Liver (tissue), 9 donors: ENCODE results near the gene IPPK. TPM values are rescaled to one million over a fixed set of nuclear protein-coding genes. Genes with fewer than 3 reads are reported as not detected.

Experiments
- DNase-seq: peaks from one replicate; pipeline ENCODE4 v3.0.0-alpha.2; 2017; ENCODE audit warnings: low spot score
- H3K27ac ChIP-seq, 2 donors: one replicate each; pipeline ENCODE4 v1.7.0; 2013; ENCODE audit warnings: inconsistent platforms in 2 of 2, low read length in 2 of 2, control low read depth in 1 of 2, low read depth in 1 of 2, mild to moderate bottlenecking in 1 of 2
- H3K27me3 ChIP-seq, 4 donors: one replicate each; pipeline versions ENCODE4 v1.6.1 to v1.7.0; 2013; ENCODE audit warnings: low read length in 3 of 4, inconsistent platforms in 1 of 4, mild to moderate bottlenecking in 1 of 4, moderate library complexity in 1 of 4; ENCODE audit not compliant: control insufficient read depth in 4 of 4, insufficient read depth in 4 of 4
- H3K36me3 ChIP-seq, 4 donors: one replicate each; pipeline versions ENCODE4 v1.6.1 to v1.7.0; 2013; ENCODE audit warnings: low read length in 3 of 4, mild to moderate bottlenecking in 3 of 4, low read depth in 1 of 4, moderate library complexity in 1 of 4; ENCODE audit not compliant: control insufficient read depth in 4 of 4, insufficient read depth in 3 of 4
- H3K4me1 ChIP-seq, 4 donors: one replicate each; pipeline versions ENCODE4 v1.6.1 to v1.7.0; 2013; ENCODE audit warnings: low read length in 3 of 4, mild to moderate bottlenecking in 3 of 4, moderate library complexity in 1 of 4; ENCODE audit not compliant: control insufficient read depth in 4 of 4, insufficient read depth in 4 of 4
- H3K4me3 ChIP-seq, 3 donors: one replicate each; pipeline versions ENCODE4 v1.6.1 to v1.7.0; 2013; ENCODE audit warnings: low read length in 3 of 3, control low read depth in 1 of 3, low read depth in 1 of 3, mild to moderate bottlenecking in 1 of 3
- H3K9ac ChIP-seq, 2 donors: one replicate each; pipeline ENCODE4 v1.7.0; 2013; ENCODE audit warnings: low read length in 2 of 2, mild to moderate bottlenecking in 2 of 2, moderate library complexity in 2 of 2, control low read depth in 1 of 2, low read depth in 1 of 2
- H3K9me3 ChIP-seq, 4 donors: one replicate each; pipeline versions ENCODE4 v1.6.1 to v1.7.0; 2013; ENCODE audit warnings: low read length in 3 of 4; ENCODE audit not compliant: control insufficient read depth in 4 of 4
- EGR1 ChIP-seq, 2 donors: IDR thresholded peaks; 2 replicates each; pipeline ENCODE4 v1.6.1; 2016 to 2018; ENCODE audit warnings: antibody characterized with exemption in 2 of 2, low read depth in 2 of 2
- FOXA1 ChIP-seq: IDR thresholded peaks from 2 replicates; pipeline ENCODE4 v1.6.1; 2016; ENCODE audit warnings: antibody characterized with exemption
- FOXA2 ChIP-seq: IDR thresholded peaks from 2 replicates; pipeline ENCODE4 v1.6.1; 2016; ENCODE audit warnings: antibody characterized with exemption
- GABPA ChIP-seq, 2 donors: IDR thresholded peaks in 1 of 2; conservative IDR thresholded peaks in 1 of 2; 2 replicates each; pipeline ENCODE4 v1.6.1; 2016; ENCODE audit warnings: antibody characterized with exemption in 2 of 2, mild to moderate bottlenecking in 1 of 2, moderate library complexity in 1 of 2
- HNF4A ChIP-seq, 2 donors: conservative IDR thresholded peaks; 2 replicates each; pipeline ENCODE4 v1.6.1; 2016; ENCODE audit warnings: antibody characterized with exemption in 2 of 2, mild to moderate bottlenecking in 2 of 2
- HNF4G ChIP-seq: IDR thresholded peaks from 2 replicates; pipeline ENCODE4 v1.6.1; 2016; ENCODE audit warnings: antibody characterized with exemption
- JUND ChIP-seq, 2 donors: IDR thresholded peaks; 2 replicates each; pipeline ENCODE4 v1.6.1; 2016; ENCODE audit warnings: antibody characterized with exemption in 2 of 2
- NR2F2 ChIP-seq: IDR thresholded peaks from 2 replicates; pipeline ENCODE4 v1.6.1; 2016; ENCODE audit warnings: antibody characterized with exemption
- RAD21 ChIP-seq, 2 donors: IDR thresholded peaks; 2 replicates each; pipeline ENCODE4 v1.6.1; 2016; ENCODE audit warnings: antibody characterized with exemption in 2 of 2, mild to moderate bottlenecking in 2 of 2
- RXRA ChIP-seq, 2 donors: IDR thresholded peaks; 2 replicates each; pipeline ENCODE4 v1.6.1; 2017 to 2018; ENCODE audit warnings: antibody characterized with exemption in 2 of 2, mild to moderate bottlenecking in 1 of 2
- SP1 ChIP-seq: IDR thresholded peaks from 2 replicates; pipeline ENCODE4 v1.6.1; 2018; ENCODE audit warnings: antibody characterized with exemption, mild to moderate bottlenecking
- TAF1 ChIP-seq: conservative IDR thresholded peaks from 2 replicates; pipeline ENCODE4 v1.6.1; 2016; ENCODE audit warnings: antibody characterized with exemption, mild to moderate bottlenecking
- YY1 ChIP-seq: IDR thresholded peaks from 2 replicates; pipeline ENCODE4 v1.6.1; 2016; ENCODE audit warnings: antibody characterized with exemption, mild to moderate bottlenecking
- WGBS: extraction: QIAGEN DNeasy Blood & Tissue Kit; methylation state at CpG from one replicate; pipeline ENCODE4 v1.1.7; 2013; 5-methylcytosine and 5-hydroxymethylcytosine counted together
- polyA plus RNA-seq, 2 donors: library from polyadenylated mRNA; stranded (reverse) in 1 of 2; unstranded in 1 of 2; fragments of 200-250 nt in 1 of 2; fragments of >200 nt in 1 of 2; fragmentation: Nextera tagmentation in 1 of 2; extraction: Ambion mirVana in 1 of 2; gene quantifications; one replicate each; pipeline versions ENCODE4 v1.2.1 to v1.2.3, GENCODE V29; 2013 to 2015
- total RNA-seq, 2 donors: library from RNA; depleted of rRNA; stranded (reverse); fragments of >200 nt; gene quantifications; one replicate each; pipeline ENCODE4 v1.2.3, GENCODE V29; 2014
- TF ChIP-seq, protein P1 (sequence below): IDR thresholded peaks from 2 replicates; pipeline ENCODE4 v1.6.1; 2016; ENCODE audit warnings: antibody characterized with exemption
- TF ChIP-seq, protein P2 (sequence below): IDR thresholded peaks from 2 replicates; pipeline ENCODE4 v1.6.1; 2016; ENCODE audit warnings: antibody characterized with exemption, mild to moderate bottlenecking
- TF ChIP-seq, protein P3 (sequence below): fragments of 150-350 bp; IDR thresholded peaks from 2 replicates; pipeline ENCODE4 v1.5.1; 2017; ENCODE audit warnings: improper control_type of control experiment, low read depth, low read length; ENCODE audit not compliant: missing input control
- TF ChIP-seq, protein P4 (sequence below): IDR thresholded peaks from 2 replicates; pipeline ENCODE4 v1.6.1; 2016; ENCODE audit warnings: antibody characterized with exemption
- TF ChIP-seq, protein P5 (sequence below): IDR thresholded peaks from 2 replicates; pipeline ENCODE4 v1.6.1; 2016; ENCODE audit warnings: antibody characterized with exemption
- donor health status: healthy.
- donor health status: healthy.
- donor health status: healthy.
- donor health status: healthy.
- donor health status: healthy.

IPPK gene
- total and polyA plus RNA-seq, 4 donors: 2.1 to 5.9 (median 3.6) TPM

DNA sequence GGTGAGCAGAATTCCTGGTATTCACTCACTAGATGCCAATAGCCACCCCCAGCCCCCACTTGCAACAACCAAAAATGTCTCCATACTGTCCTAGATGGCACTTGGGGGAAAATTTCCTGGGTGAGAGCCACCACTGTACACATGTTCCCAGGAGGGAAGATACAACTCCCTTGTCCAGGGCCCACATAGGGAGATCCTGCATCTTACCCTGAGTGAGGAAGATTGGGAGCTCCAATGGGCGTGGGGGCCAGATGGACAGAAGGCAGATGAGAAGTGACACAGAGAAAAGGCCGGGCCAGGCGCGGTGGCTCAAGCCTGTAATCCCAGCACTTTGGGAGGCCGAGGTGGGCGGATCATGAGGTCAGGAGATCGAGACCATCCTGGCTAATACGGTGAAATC lies 12.3 kb upstream of the IPPK start (continued):
- no peak for TF ChIP-seq YY1
- TF ChIP-seq JUND (IDR thresholded peaks at IDR 0.05): no peak

DNA sequence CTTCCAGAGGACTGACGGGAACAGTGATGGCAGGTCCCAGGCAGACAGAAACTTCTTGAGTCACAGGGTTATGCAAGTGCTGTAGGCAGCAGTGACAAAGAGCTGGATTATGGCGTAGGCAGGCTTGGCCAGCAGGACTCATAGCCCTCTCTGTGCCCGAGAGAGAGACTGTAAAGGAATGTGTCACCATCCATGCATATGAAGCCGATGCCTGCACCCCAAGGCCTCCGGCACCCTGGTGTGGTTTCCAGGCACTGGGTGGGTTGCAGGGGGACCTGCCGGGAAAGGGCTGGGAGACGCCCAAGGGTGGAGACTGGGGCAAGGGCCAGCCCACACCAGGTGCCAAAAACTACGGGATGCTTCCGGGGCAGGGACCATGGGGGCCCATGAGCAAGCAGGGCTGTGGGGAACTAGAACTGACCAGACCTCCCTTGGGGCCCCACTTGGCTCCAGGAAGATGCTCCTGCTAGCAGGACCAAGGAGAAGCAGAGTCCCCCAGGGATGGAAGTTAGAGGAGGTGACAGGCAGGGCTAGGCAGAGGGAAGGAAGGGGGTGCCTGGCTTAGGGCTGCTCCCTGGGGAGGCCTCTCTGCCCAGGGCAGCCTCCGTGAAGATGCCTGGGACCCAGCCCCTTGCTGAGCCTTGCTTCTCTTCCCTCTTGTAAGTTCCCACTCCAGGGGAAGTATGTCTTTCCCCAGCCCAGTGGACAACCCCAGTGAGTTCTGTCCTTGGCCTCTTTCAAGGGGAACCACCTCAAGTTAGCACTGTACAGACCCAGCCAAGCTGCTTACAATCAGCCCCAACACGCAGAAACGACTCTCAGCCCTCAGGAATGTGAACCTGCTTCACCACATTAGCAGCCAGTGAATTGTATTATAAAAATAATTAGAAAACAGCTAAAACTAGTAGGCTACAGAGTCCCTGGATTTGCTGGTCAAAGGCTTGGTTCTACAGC lies 10.5 kb upstream of the IPPK start:
- no peaks in the 10 kb centered on the region for H3K4me1 ChIP-seq
- no peak for TF ChIP-seq FOXA2
- TF ChIP-seq, protein P1, sequence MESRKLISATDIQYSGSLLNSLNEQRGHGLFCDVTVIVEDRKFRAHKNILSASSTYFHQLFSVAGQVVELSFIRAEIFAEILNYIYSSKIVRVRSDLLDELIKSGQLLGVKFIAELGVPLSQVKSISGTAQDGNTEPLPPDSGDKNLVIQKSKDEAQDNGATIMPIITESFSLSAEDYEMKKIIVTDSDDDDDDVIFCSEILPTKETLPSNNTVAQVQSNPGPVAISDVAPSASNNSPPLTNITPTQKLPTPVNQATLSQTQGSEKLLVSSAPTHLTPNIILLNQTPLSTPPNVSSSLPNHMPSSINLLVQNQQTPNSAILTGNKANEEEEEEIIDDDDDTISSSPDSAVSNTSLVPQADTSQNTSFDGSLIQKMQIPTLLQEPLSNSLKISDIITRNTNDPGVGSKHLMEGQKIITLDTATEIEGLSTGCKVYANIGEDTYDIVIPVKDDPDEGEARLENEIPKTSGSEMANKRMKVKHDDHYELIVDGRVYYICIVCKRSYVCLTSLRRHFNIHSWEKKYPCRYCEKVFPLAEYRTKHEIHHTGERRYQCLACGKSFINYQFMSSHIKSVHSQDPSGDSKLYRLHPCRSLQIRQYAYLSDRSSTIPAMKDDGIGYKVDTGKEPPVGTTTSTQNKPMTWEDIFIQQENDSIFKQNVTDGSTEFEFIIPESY: no peak
- TF ChIP-seq NR2F2: no peak
- no peak for TF ChIP-seq FOXA1
- no peak for TF ChIP-seq HNF4G
- TF ChIP-seq YY1: no peak
- no peak for TF ChIP-seq TAF1
- TF ChIP-seq HNF4A (conservative IDR thresholded peaks at IDR 0.05): no peak
- TF ChIP-seq, protein P2, sequence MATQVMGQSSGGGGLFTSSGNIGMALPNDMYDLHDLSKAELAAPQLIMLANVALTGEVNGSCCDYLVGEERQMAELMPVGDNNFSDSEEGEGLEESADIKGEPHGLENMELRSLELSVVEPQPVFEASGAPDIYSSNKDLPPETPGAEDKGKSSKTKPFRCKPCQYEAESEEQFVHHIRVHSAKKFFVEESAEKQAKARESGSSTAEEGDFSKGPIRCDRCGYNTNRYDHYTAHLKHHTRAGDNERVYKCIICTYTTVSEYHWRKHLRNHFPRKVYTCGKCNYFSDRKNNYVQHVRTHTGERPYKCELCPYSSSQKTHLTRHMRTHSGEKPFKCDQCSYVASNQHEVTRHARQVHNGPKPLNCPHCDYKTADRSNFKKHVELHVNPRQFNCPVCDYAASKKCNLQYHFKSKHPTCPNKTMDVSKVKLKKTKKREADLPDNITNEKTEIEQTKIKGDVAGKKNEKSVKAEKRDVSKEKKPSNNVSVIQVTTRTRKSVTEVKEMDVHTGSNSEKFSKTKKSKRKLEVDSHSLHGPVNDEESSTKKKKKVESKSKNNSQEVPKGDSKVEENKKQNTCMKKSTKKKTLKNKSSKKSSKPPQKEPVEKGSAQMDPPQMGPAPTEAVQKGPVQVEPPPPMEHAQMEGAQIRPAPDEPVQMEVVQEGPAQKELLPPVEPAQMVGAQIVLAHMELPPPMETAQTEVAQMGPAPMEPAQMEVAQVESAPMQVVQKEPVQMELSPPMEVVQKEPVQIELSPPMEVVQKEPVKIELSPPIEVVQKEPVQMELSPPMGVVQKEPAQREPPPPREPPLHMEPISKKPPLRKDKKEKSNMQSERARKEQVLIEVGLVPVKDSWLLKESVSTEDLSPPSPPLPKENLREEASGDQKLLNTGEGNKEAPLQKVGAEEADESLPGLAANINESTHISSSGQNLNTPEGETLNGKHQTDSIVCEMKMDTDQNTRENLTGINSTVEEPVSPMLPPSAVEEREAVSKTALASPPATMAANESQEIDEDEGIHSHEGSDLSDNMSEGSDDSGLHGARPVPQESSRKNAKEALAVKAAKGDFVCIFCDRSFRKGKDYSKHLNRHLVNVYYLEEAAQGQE: no peak
- no peak for TF ChIP-seq RXRA (IDR thresholded peaks at IDR 0.05)
- TF ChIP-seq, protein P3, sequence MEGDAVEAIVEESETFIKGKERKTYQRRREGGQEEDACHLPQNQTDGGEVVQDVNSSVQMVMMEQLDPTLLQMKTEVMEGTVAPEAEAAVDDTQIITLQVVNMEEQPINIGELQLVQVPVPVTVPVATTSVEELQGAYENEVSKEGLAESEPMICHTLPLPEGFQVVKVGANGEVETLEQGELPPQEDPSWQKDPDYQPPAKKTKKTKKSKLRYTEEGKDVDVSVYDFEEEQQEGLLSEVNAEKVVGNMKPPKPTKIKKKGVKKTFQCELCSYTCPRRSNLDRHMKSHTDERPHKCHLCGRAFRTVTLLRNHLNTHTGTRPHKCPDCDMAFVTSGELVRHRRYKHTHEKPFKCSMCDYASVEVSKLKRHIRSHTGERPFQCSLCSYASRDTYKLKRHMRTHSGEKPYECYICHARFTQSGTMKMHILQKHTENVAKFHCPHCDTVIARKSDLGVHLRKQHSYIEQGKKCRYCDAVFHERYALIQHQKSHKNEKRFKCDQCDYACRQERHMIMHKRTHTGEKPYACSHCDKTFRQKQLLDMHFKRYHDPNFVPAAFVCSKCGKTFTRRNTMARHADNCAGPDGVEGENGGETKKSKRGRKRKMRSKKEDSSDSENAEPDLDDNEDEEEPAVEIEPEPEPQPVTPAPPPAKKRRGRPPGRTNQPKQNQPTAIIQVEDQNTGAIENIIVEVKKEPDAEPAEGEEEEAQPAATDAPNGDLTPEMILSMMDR: no peak
- no peak for TF ChIP-seq JUND (IDR thresholded peaks at IDR 0.05)
- TF ChIP-seq EGR1 (IDR thresholded peaks at IDR 0.05; ENCODE audit: low read depth in 2 of 2): no peak
- TF ChIP-seq, protein P4, sequence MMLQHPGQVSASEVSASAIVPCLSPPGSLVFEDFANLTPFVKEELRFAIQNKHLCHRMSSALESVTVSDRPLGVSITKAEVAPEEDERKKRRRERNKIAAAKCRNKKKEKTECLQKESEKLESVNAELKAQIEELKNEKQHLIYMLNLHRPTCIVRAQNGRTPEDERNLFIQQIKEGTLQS: no peak
- TF ChIP-seq SP1: no peak
- no peak for TF ChIP-seq GABPA (IDR thresholded peaks at IDR 0.05 in 1 of 2, conservative IDR thresholded peaks at IDR 0.05 in 1 of 2)
- no peak for TF ChIP-seq RAD21 (IDR thresholded peaks at IDR 0.05)
- TF ChIP-seq, protein P5, sequence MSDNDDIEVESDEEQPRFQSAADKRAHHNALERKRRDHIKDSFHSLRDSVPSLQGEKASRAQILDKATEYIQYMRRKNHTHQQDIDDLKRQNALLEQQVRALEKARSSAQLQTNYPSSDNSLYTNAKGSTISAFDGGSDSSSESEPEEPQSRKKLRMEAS: no peak
- no peak overlapping the region for H3K27ac ChIP-seq
- H3K9ac ChIP-seq: no peak overlapping the region
- H3K4me3 ChIP-seq: no peak overlapping the region
- 87% methylated on average over 12 of the region's 12 CpGs for WGBS
- no peaks in the 10 kb centered on the region for H3K36me3 ChIP-seq
- no peaks in the 10 kb centered on the region for H3K9me3 ChIP-seq
- no peak for DNase-seq
- H3K27me3 ChIP-seq: no peaks in the 10 kb centered on the region
